ENCODE data around the gene KCNC4. TPM values are rescaled to one million over a fixed set of nuclear protein-coding genes. Genes with fewer than 3 reads are reported as not detected.
A peak's percentile ranks its signal among the peaks of the same experiment; 100 is the strongest.

The KCNC4 gene
- total and polyA plus RNA-seq, 2 of the 4 experiments (the other 2 are of a cell fraction): 0.18 to 2.3 TPM

GRCh38 chr1:110243574-110243973 lies 33.5 kb downstream of the KCNC4 start:
- ChIA-PET CTCF (no interaction called here), POLR2A (ENCODE audit: unreplicated experiment) (no interaction called here)
- Histone ChIP-seq H4K20me1 (ENCODE audit: insufficient read depth, low read length) (no peaks in the 10 kb centered on the region), H3K9me3 (ENCODE audit: control insufficient read depth, insufficient read depth, low read length) (no peaks in the 10 kb centered on the region), H3K18ac (ENCODE audit: low read depth, low read length) (no peak overlapping the region), H3K27me3 (ENCODE audit: control insufficient read depth, insufficient read depth, low read length) (peaks cover 53% of the 10 kb centered on the region), H3K4me3 (ENCODE audit: insufficient read depth, low read depth, low read length) (no peak overlapping the region), H4K8ac (ENCODE audit: low read depth in 2 of 2, low read length in 2 of 2) (no peak overlapping the region), H2AK9ac (replicated peaks; ENCODE audit: low read depth, low read length, poor library complexity) (no peak overlapping the region), H3K14ac (replicated peaks; ENCODE audit: low read depth, low read length) (no peak overlapping the region), H3K27ac (ENCODE audit: insufficient read depth, low read length) (no peak overlapping the region), H2AFZ (replicated peaks; ENCODE audit: low read length, poor library complexity) (no peak overlapping the region), H4K91ac (ENCODE audit: insufficient read depth, low read depth, low read length) (no peak overlapping the region), H3K9ac (ENCODE audit: low read depth, low read length) (no peak overlapping the region), H2BK20ac (ENCODE audit: low read depth, low read length) (no peak overlapping the region), H3K79me1 (ENCODE audit: low read depth in 1 of 2, low read length in 2 of 2) (no peaks in the 10 kb centered on the region), H3K4ac (ENCODE audit: low read depth, low read length) (no peak overlapping the region), H3K56ac (ENCODE audit: extremely low read depth, insufficient read depth, low read length) (no peak overlapping the region), H3K4me1 (ENCODE audit: control insufficient read depth, insufficient read depth, low read length) (no peaks in the 10 kb centered on the region; the same call in 1 of the 2 replicates), H3K36me3 (ENCODE audit: control insufficient read depth, insufficient read depth, low read length) (no peaks in the 10 kb centered on the region), H3K4me2 (ENCODE audit: low read depth, low read length) (no peak overlapping the region), H2AK5ac (ENCODE audit: low read depth, low read length) (no peak overlapping the region), H4K5ac (ENCODE audit: low read depth, low read length) (no peak overlapping the region), H3K23ac (ENCODE audit: low read depth, low read length) (no peak overlapping the region), H3K9me1 (ENCODE audit: insufficient read depth, low read length) (no peaks in the 10 kb centered on the region), H2BK5ac (ENCODE audit: low read depth, low read length, poor library complexity, severe bottlenecking) (no peak overlapping the region), H2BK120ac (ENCODE audit: low read depth, low read length) (no peak overlapping the region), H2BK15ac (ENCODE audit: low read depth, low read length) (no peak overlapping the region)
- WGBS, 2 experiments (ENCODE audit: extremely low coverage in 2 of 2, insufficient read length in 1 of 2): 16% methylated on average over 7 of the region's 9 CpGs; no CpG with 5 or more reads in 1 of the 2 experiments
- no TSS peak for BruUV-seq (replicated peaks)
- DNase-seq (no peak), ATAC-seq (ENCODE audit: low read depth) (peak; percentile 44; the same call in 1 of the 2 replicates)
- intact Hi-C loops (cut with micrococcal nuclease) (no loop called here), in situ Hi-C loops (cut with MboI; ENCODE audit: low sequenced_read_pairs) (no loop called here), dilution Hi-C loops (cut with HindIII; ENCODE audit: low sequenced_read_pairs, unreplicated experiment) (no loop called here)
- TF ChIP-seq ELK1 (IDR thresholded peaks at IDR 0.05; ENCODE audit: borderline replicate concordance, low read depth, low read length) (no peak), USF2 (IDR thresholded peaks at IDR 0.05; ENCODE audit: low read depth, low read length) (no peak), BHLHE40 (IDR thresholded peaks at IDR 0.05; ENCODE audit: low read depth, low read length) (no peak), RCOR1 (IDR thresholded peaks at IDR 0.05; ENCODE audit: insufficient replicate concordance, low read length) (no peak), RFX5 (IDR thresholded peaks at IDR 0.05; ENCODE audit: low read depth, low read length) (no peak), CEBPB (IDR thresholded peaks at IDR 0.05; ENCODE audit: low read depth, low read length) (no peak)
